DOHH2 (cell line): Measurements from ENCODE around the gene CDC40.

Experiments
- H3F3A ChIP-seq: fragments of 200-600 bp; sonication (generic), shearing (Covaris generic); 2 replicates; pipeline ENCODE4 v1.6.0; 2016; ENCODE audit warnings: antibody characterized with exemption, mild to moderate bottlenecking; ENCODE audit not compliant: control insufficient read depth, insufficient read depth
- H3K27ac ChIP-seq: fragments of 200-600 bp; sonication (generic); 2 replicates; pipeline ENCODE4 v1.5.1; 2014; ENCODE audit warnings: low read depth, mild to moderate bottlenecking, low read length, moderate library complexity
- H3K27me3 ChIP-seq: fragments of 200-600 bp; sonication (generic); 2 replicates; pipeline ENCODE4 v1.6.1; 2014; ENCODE audit warnings: mild to moderate bottlenecking, low read length, mixed read lengths; ENCODE audit not compliant: control insufficient read depth
- H3K36me3 ChIP-seq: fragments of 200-600 bp; sonication (generic); 2 replicates; pipeline ENCODE4 v1.6.1; 2014; ENCODE audit warnings: mild to moderate bottlenecking, low read length, moderate library complexity, mixed read lengths; ENCODE audit not compliant: control insufficient read depth
- H3K4me1 ChIP-seq: fragments of 200-600 bp; sonication (generic); 2 replicates; pipeline ENCODE4 v1.6.1; 2014; ENCODE audit warnings: mild to moderate bottlenecking, low read length, mixed read lengths; ENCODE audit not compliant: control insufficient read depth
- H3K4me2 ChIP-seq: fragments of 200-600 bp; sonication (generic); 2 replicates; pipeline ENCODE4 v1.6.0; 2014; ENCODE audit warnings: mild to moderate bottlenecking, low read length, moderate library complexity
- H3K4me3 ChIP-seq: fragments of 200-600 bp; sonication (generic); 2 replicates; pipeline ENCODE4 v1.5.1; 2014; ENCODE audit warnings: mild to moderate bottlenecking, low read length, mixed read lengths
- H3K79me2 ChIP-seq: fragments of 200-600 bp; sonication (generic); 2 replicates; pipeline ENCODE4 v1.6.1; 2014; ENCODE audit warnings: mild to moderate bottlenecking, low read length, mixed read lengths; ENCODE audit not compliant: control insufficient read depth
- H3K9me2 ChIP-seq: fragments of 200-600 bp; sonication (generic); replicated peaks from 2 replicates; pipeline ENCODE4 v1.6.1; 2014; ENCODE audit warnings: mild to moderate bottlenecking, low read length, mixed read lengths; ENCODE audit not compliant: control insufficient read depth
- H3K9me3 ChIP-seq: fragments of 200-600 bp; sonication (generic); 2 replicates; pipeline ENCODE4 v1.6.1; 2014; ENCODE audit warnings: antibody characterized with exemption, low read length, mixed read lengths; ENCODE audit not compliant: control insufficient read depth, insufficient read depth
- H4K20me1 ChIP-seq: fragments of 200-600 bp; sonication (generic); 2 replicates; pipeline ENCODE4 v1.6.0; 2014; ENCODE audit warnings: low read depth, mild to moderate bottlenecking, antibody characterized with exemption, low read length, moderate library complexity; ENCODE audit not compliant: control insufficient read depth, insufficient read depth
- CTCF ChIP-seq: fragments of 200-600 bp; sonication (generic); IDR thresholded peaks from one replicate; pipeline ENCODE4 v1.5.1; 2014; ENCODE audit warnings: antibody characterized with exemption, mild to moderate bottlenecking, low read depth, low read length; ENCODE audit not compliant: poor library complexity, severe bottlenecking
- EZH2phosphoT487 ChIP-seq: fragments of 200-600 bp; sonication (generic); IDR thresholded peaks from 2 replicates; pipeline ENCODE4 v1.6.1; 2017; ENCODE audit warnings: borderline replicate concordance, mild to moderate bottlenecking, antibody characterized with exemption, low read length, moderate library complexity, mixed read lengths

Gene CDC40

GRCh38 chr6:110265273-110265672 lies 85.0 kb downstream of the CDC40 start:
- Histone ChIP-seq H3K27me3 (no peaks in the 10 kb centered on the region), H3K4me3 (no peak overlapping the region), H3K9me2 (no peaks in the 10 kb centered on the region), H4K20me1 (no peaks in the 10 kb centered on the region), H3K4me2 (no peak overlapping the region), H3K4me1 (no peaks in the 10 kb centered on the region), H3K79me2 (no peaks in the 10 kb centered on the region), H3K9me3 (peaks cover 3% of the 10 kb centered on the region; the same call in 1 of the 2 replicates), H3K27ac (no peak overlapping the region), H3K36me3 (no peaks in the 10 kb centered on the region), H3F3A (no peaks in the 10 kb centered on the region)
- no peak for TF ChIP-seq CTCF
- TF ChIP-seq EZH2phosphoT487, result no peak

- TF ChIP-seq CTCF, result no peak
- TF ChIP-seq EZH2phosphoT487, result no peak
- H3K4me3 ChIP-seq, result no peak overlapping the region
- no peaks in the 10 kb centered on the region for H3K4me1 ChIP-seq
- H3F3A ChIP-seq, result no peaks in the 10 kb centered on the region
- H3K27ac ChIP-seq, result no peak overlapping the region
- no peaks in the 10 kb centered on the region for H3K9me2 ChIP-seq
- no peaks in the 10 kb centered on the region for H3K36me3 ChIP-seq
- H3K27me3 ChIP-seq, result no peaks in the 10 kb centered on the region
- H3K79me2 ChIP-seq, result no peaks in the 10 kb centered on the region
- H4K20me1 ChIP-seq, result no peaks in the 10 kb centered on the region
- H3K4me2 ChIP-seq, result no peak overlapping the region
- peaks cover 3% of the 10 kb centered on the region; the same call in 1 of the 2 replicates for H3K9me3 ChIP-seq
Observed at GRCh38 chr6:110266996-110267395, 86.8 kb downstream of the CDC40 start.

GRCh38 chr6:110269623-110270022 lies 89.4 kb downstream of the CDC40 start:
- H3F3A ChIP-seq, result no peaks in the 10 kb centered on the region
- no peaks in the 10 kb centered on the region for H3K27me3 ChIP-seq
- H4K20me1 ChIP-seq, result no peaks in the 10 kb centered on the region
- no peaks in the 10 kb centered on the region for H3K4me1 ChIP-seq
- H3K9me2 ChIP-seq, result no peaks in the 10 kb centered on the region
- no peaks in the 10 kb centered on the region for H3K79me2 ChIP-seq
- H3K36me3 ChIP-seq, result no peaks in the 10 kb centered on the region
- no peak overlapping the region for H3K4me2 ChIP-seq
- H3K9me3 ChIP-seq, result peaks cover 3% of the 10 kb centered on the region; the same call in 1 of the 2 replicates
- no peak overlapping the region for H3K4me3 ChIP-seq
- no peak overlapping the region for H3K27ac ChIP-seq
- TF ChIP-seq CTCF (no peak), EZH2phosphoT487 (no peak)

GRCh38 chr6:110270165-110270564 lies 89.9 kb downstream of the CDC40 start:
- H3K79me2 ChIP-seq, result no peaks in the 10 kb centered on the region
- H3K36me3 ChIP-seq, result no peaks in the 10 kb centered on the region
- TF ChIP-seq CTCF, result no peak
- no peak for TF ChIP-seq EZH2phosphoT487
- H3K4me3 ChIP-seq, result no peak overlapping the region
- no peak overlapping the region for H3K27ac ChIP-seq
- H3K9me3 ChIP-seq, result peaks cover 3% of the 10 kb centered on the region; the same call in 1 of the 2 replicates
- no peaks in the 10 kb centered on the region for H4K20me1 ChIP-seq
- no peak overlapping the region for H3K4me2 ChIP-seq
- no peaks in the 10 kb centered on the region for H3K4me1 ChIP-seq
- no peaks in the 10 kb centered on the region for H3K27me3 ChIP-seq
- H3K9me2 ChIP-seq, result no peaks in the 10 kb centered on the region
- H3F3A ChIP-seq, result no peaks in the 10 kb centered on the region
